Osteoblast (primary cell): Measurements from ENCODE around the gene USP17L24. TPM values are rescaled to one million over a fixed set of nuclear protein-coding genes. Genes with fewer than 3 reads are reported as not detected.
"Not testable (repeated sequence)": the region's sequence is repeated elsewhere in the genome, so short reads cannot be mapped to it uniquely, and the experiment has no call there.

Experiments used
- DNase-seq: peaks from one replicate; pipeline ENCODE4 v3.0.0; 2011; ENCODE audit warnings: low spot score, mixed read lengths; ENCODE audit not compliant: insufficient read length; ENCODE audit errors: missing footprints
- H2AFZ ChIP-seq: 2 replicates; pipeline ENCODE4 v1.6.0; 2011; ENCODE audit warnings: mild to moderate bottlenecking, low read length
- H3K27ac ChIP-seq: 2 replicates; pipeline ENCODE4 v1.5.1; 2011; ENCODE audit warnings: mild to moderate bottlenecking, low read depth, low read length, moderate library complexity
- H3K27me3 ChIP-seq: 2 replicates; pipeline ENCODE4 v1.6.0; 2012; ENCODE audit warnings: mild to moderate bottlenecking, control low read depth, inconsistent platforms, low read length, moderate library complexity; ENCODE audit not compliant: insufficient read depth
- H3K36me3 ChIP-seq: 2 replicates; pipeline ENCODE4 v1.5.1; 2011; ENCODE audit warnings: mild to moderate bottlenecking, low read length, control low read depth, moderate library complexity; ENCODE audit not compliant: insufficient read depth
- H3K4me1 ChIP-seq: 2 replicates; pipeline ENCODE4 v1.5.1; 2011; ENCODE audit warnings: mild to moderate bottlenecking, low read length, control low read depth, moderate library complexity; ENCODE audit not compliant: insufficient read depth
- H3K4me2 ChIP-seq: 2 replicates; pipeline ENCODE4 v1.6.0; 2011; ENCODE audit warnings: mild to moderate bottlenecking, low read length; ENCODE audit not compliant: insufficient read depth
- H3K4me3 ChIP-seq: fragments of 200-600 bp; sonication (generic); 3 replicates; pipeline ENCODE4 v1.5.1; 2012; ENCODE audit warnings: mild to moderate bottlenecking, low read length, inconsistent platforms; ENCODE audit not compliant: insufficient read depth
- H3K79me2 ChIP-seq: 2 replicates; pipeline ENCODE4 v1.6.0; 2012; ENCODE audit warnings: mild to moderate bottlenecking, low read length, control low read depth, inconsistent platforms; ENCODE audit not compliant: insufficient read depth
- H3K9me3 ChIP-seq: 2 replicates; pipeline ENCODE4 v1.5.1; 2011; ENCODE audit warnings: low read depth, low read length, control low read depth
- H4K20me1 ChIP-seq: 2 replicates; pipeline ENCODE4 v1.6.0; 2012; ENCODE audit warnings: mild to moderate bottlenecking, low read length, control low read depth; ENCODE audit not compliant: insufficient read depth
- total RNA-seq: library from RNA; depleted of rRNA; stranded (reverse); fragments of >200 nt; gene quantifications from 2 replicates; pipeline ENCODE4 v1.2.3, GENCODE V29; 2012

Gene USP17L24
- total RNA-seq, result not detected in 2 replicates

GRCh38 chr4:9324865-9325264, at the start of gene USP17L24:
Gene USP17L24 (plus strand): TSS chr4:9325165. CDS start chr4:9325165, 0 bp downstream.
- H3K79me2 ChIP-seq, H3K4me3 ChIP-seq, H3K27ac ChIP-seq, DNase-seq, H3K9me3 ChIP-seq, H3K36me3 ChIP-seq, H3K4me2 ChIP-seq, H3K4me1 ChIP-seq, H3K27me3 ChIP-seq, H2AFZ ChIP-seq, H4K20me1 ChIP-seq: not testable (repeated sequence)

DNA sequence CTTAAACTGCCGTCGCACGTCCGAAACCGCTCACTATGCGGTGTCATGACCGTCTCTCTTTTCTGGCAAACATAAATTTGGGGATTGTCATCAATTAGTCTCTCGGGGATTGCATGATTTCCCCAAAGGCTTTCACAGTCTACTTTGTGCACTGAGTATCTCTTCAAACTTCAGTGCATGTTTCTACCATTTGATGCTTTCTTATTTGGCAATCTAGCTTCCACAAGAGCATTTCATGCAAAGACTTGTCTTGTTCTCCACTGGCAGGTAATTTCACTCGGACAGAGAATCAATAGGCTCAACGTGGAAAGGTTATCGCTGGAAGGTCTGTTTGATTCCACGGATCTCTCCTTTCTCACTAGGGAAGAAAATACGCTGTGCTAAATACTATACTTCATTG, 774 bp upstream of the USP17L24 start:
- not testable (repeated sequence) for H3K27me3 ChIP-seq, H2AFZ ChIP-seq, H3K79me2 ChIP-seq, H3K4me3 ChIP-seq, H3K4me2 ChIP-seq, H3K27ac ChIP-seq, H4K20me1 ChIP-seq, H3K9me3 ChIP-seq, H3K4me1 ChIP-seq, DNase-seq, H3K36me3 ChIP-seq

GRCh38 chr4:9329611-9330010, 4.6 kb downstream of the USP17L24 start, which contains the start of gene USP17L25:
Gene USP17L25 (plus strand): TSS chr4:9329911. CDS start chr4:9329911, 0 bp downstream.
- H3K4me1 ChIP-seq, H2AFZ ChIP-seq, H3K27me3 ChIP-seq, H4K20me1 ChIP-seq, H3K27ac ChIP-seq, H3K9me3 ChIP-seq, H3K79me2 ChIP-seq, H3K4me3 ChIP-seq, H3K36me3 ChIP-seq, H3K4me2 ChIP-seq, DNase-seq: not testable (repeated sequence)

- not testable (repeated sequence) for H3K27ac ChIP-seq, H3K4me2 ChIP-seq, H2AFZ ChIP-seq, H3K36me3 ChIP-seq, H3K4me1 ChIP-seq, H3K9me3 ChIP-seq, H4K20me1 ChIP-seq, H3K79me2 ChIP-seq, H3K4me3 ChIP-seq, H3K27me3 ChIP-seq, DNase-seq
Observed at GRCh38 chr4:9334358-9334757, 9.4 kb downstream of the USP17L24 start, which contains the start of gene USP17L26. Gene USP17L26 (plus strand): TSS chr4:9334658. CDS start chr4:9334658, 0 bp downstream.

DNA sequence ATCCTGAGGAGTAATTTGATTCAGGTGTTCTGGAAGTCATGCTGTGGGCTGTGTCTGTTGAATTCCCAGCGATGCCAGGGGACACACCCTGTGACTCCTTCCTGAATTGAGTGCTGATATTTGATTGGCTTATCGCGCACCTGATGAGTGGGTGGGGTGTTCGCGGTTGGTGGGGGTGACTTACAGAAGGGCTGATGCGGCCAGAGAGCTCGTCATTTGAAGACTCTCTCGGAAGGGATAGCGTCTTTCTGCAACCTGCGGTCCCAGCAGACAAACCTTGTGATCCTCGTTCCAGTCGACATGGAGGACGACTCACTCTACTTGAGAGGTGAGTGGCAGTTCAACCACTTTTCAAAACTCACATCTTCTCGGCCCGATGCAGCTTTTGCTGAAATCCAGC, 14.1 kb downstream of the USP17L24 start, which contains the start of gene USP17L5:
Gene USP17L5 (plus strand): TSS at position 301 of the 400 bp plus-strand sequence. CDS start 0 bp downstream, at position 301.
- H3K9me3 ChIP-seq, H3K27ac ChIP-seq, H4K20me1 ChIP-seq, H3K27me3 ChIP-seq, H3K4me1 ChIP-seq, H2AFZ ChIP-seq, H3K4me2 ChIP-seq, H3K79me2 ChIP-seq, H3K4me3 ChIP-seq, H3K36me3 ChIP-seq, DNase-seq: not testable (repeated sequence)

DNA sequence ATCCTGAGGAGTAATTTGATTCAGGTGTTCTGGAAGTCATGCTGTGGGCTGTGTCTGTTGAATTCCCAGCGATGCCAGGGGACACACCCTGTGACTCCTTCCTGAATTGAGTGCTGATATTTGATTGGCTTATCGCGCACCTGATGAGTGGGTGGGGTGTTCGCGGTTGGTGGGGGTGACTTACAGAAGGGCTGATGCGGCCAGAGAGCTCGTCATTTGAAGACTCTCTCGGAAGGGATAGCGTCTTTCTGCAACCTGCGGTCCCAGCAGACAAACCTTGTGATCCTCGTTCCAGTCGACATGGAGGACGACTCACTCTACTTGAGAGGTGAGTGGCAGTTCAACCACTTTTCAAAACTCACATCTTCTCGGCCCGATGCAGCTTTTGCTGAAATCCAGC, 18.9 kb downstream of the USP17L24 start, which contains the start of gene USP17L27:
Gene USP17L27 (plus strand): TSS at position 301 of the 400 bp plus-strand sequence. CDS start 0 bp downstream, at position 301.
- not testable (repeated sequence) for H3K4me1 ChIP-seq, H3K36me3 ChIP-seq, H3K27ac ChIP-seq, H3K9me3 ChIP-seq, H3K79me2 ChIP-seq, H2AFZ ChIP-seq, DNase-seq, H3K4me2 ChIP-seq, H3K27me3 ChIP-seq, H3K4me3 ChIP-seq, H4K20me1 ChIP-seq

DNA sequence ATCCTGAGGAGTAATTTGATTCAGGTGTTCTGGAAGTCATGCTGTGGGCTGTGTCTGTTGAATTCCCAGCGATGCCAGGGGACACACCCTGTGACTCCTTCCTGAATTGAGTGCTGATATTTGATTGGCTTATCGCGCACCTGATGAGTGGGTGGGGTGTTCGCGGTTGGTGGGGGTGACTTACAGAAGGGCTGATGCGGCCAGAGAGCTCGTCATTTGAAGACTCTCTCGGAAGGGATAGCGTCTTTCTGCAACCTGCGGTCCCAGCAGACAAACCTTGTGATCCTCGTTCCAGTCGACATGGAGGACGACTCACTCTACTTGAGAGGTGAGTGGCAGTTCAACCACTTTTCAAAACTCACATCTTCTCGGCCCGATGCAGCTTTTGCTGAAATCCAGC, 23.6 kb downstream of the USP17L24 start, which contains the start of gene USP17L28:
Gene USP17L28 (plus strand): TSS at position 301 of the 400 bp plus-strand sequence. CDS start 0 bp downstream, at position 301.
- H2AFZ ChIP-seq, H3K27me3 ChIP-seq, H3K79me2 ChIP-seq, H3K36me3 ChIP-seq, H3K4me1 ChIP-seq, H3K4me2 ChIP-seq, H3K4me3 ChIP-seq, H3K27ac ChIP-seq, H3K9me3 ChIP-seq, DNase-seq, H4K20me1 ChIP-seq: not testable (repeated sequence)

DNA sequence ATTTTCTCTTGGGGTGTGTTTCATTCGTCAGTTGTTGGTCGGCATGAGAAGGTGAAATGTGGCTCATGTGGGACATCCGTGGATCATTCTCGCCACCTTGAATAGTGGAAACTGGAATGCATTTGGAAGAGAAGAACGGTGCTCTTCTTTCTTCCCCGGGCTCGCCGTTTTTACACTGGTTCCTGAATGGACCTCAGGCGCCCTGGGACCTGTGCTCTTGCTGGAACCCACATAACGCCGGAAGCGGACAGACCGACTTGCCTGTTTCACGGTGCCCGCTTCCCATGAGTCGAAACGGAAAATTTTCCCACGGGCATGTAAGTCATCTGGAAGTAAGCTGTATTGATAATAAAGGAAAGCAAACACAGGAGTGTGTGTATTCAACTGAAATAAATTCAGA, 25.9 kb downstream of the USP17L24 start:
- H3K4me2 ChIP-seq, H3K9me3 ChIP-seq, H3K79me2 ChIP-seq, H3K27ac ChIP-seq, H3K4me1 ChIP-seq, H2AFZ ChIP-seq, DNase-seq, H3K27me3 ChIP-seq, H3K4me3 ChIP-seq, H3K36me3 ChIP-seq, H4K20me1 ChIP-seq: not testable (repeated sequence)

DNA sequence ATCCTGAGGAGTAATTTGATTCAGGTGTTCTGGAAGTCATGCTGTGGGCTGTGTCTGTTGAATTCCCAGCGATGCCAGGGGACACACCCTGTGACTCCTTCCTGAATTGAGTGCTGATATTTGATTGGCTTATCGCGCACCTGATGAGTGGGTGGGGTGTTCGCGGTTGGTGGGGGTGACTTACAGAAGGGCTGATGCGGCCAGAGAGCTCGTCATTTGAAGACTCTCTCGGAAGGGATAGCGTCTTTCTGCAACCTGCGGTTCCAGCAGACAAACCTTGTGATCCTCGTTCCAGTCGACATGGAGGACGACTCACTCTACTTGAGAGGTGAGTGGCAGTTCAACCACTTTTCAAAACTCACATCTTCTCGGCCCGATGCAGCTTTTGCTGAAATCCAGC, 28.4 kb downstream of the USP17L24 start, which contains the start of gene USP17L29:
Gene USP17L29 (plus strand): TSS at position 301 of the 400 bp plus-strand sequence. CDS start 0 bp downstream, at position 301.
- not testable (repeated sequence) for H3K27me3 ChIP-seq

More for the DNA sequence above, 28.4 kb downstream of the USP17L24 start, which contains the start of gene USP17L29:
- H3K4me3 ChIP-seq, H3K4me2 ChIP-seq, H3K79me2 ChIP-seq, H4K20me1 ChIP-seq, H3K36me3 ChIP-seq, DNase-seq, H3K27ac ChIP-seq, H3K4me1 ChIP-seq, H3K9me3 ChIP-seq, H2AFZ ChIP-seq: not testable (repeated sequence)
